NCI-H2227 treated with DMSO at 0.1 percent for 48 hours (cell line): ENCODE data around the gene PGC.

Source experiments
- DNase-seq: peaks from one replicate; lab custom pipeline; 2025; lab: John Stamatoyannopoulos, UW

PGC gene

DNA sequence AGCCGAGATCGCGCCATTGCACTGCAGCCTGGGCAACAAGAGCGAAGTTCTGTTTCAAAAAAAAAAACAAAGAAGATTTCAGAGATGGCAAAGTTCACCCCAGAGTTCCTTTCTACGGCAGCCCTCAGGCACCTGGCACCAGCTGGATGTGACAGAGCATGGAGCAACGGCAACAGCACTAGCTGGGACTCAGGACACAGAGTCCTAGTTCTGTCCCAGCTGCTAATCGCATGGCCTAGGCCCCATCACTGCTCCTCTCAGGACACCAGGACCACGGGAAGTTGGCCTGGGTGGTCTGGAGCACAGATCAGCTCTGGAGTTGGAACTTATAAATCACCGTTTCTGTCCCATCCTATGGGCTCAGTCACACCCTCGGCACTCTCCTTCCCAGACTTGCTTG lies 1.1 kb downstream of the PGC start:
- DNase-seq: no peak

DNA sequence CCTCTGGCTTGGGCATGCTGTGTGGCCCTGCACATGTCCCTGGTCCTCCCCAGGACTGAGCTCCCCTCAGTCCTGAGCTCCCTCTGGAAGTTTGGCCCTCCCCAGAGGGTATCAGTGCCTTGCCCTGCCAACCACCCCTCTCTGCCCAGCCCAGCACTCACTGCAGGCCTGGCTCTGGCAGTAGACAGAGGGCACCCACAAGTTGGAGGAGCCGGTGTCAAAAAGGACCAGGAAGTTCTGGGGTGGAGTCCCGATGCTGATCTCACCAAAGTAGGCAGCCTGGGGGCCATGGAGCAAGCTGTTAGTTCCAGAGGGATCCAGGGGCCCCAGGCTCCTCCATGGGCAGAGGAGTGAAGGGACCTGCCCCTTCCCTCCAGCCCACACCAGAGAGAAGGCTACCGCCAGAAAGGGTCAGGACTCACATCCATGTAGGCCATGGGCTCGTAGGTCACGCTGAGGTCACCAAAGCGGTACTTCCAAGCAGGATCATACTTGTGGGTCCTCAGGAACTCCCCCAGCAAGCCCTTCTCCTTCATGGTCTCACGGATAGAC lies 2.9 kb downstream of the PGC start:
- DNase-seq: no peak

DNA sequence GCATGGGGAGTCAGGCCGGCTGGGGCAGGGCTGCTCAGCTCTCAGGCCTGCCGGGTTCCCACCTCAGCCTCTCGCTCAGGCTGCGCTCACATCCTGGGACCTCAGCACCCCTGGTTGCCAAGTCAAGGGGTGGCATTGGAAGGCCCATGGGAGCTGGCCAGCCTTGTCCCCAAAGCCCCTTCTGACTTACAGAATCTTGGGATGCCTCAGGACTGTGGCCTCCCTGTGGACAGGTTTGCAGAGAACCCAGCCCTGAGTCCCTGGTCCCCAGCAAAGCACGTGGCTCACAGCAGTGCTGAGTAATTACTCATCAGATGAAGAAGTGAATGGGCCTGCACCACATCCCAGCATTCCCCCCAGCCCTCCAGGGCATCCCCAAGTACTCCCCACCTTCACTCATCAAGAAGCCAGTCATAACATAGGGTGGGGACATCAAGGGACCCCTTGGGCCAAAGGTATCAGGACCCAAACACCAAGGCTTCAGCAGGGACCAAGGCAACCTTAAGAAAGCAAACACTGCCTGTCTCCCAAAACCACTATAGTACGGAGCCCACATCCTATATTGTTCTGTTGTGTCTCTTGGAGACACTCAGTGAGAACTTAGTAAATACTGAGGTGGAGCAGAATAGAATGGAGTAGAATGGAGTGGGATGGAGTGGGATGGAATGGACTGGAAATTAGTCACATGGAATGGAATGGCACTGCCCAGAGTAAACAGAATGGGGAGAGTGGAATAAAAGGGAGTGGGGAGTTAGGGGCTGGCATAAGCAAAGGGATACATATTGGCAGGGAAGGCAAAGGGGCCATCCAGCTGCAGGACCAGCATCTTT lies 3.6 kb downstream of the PGC start:
- no peak for DNase-seq

DNA sequence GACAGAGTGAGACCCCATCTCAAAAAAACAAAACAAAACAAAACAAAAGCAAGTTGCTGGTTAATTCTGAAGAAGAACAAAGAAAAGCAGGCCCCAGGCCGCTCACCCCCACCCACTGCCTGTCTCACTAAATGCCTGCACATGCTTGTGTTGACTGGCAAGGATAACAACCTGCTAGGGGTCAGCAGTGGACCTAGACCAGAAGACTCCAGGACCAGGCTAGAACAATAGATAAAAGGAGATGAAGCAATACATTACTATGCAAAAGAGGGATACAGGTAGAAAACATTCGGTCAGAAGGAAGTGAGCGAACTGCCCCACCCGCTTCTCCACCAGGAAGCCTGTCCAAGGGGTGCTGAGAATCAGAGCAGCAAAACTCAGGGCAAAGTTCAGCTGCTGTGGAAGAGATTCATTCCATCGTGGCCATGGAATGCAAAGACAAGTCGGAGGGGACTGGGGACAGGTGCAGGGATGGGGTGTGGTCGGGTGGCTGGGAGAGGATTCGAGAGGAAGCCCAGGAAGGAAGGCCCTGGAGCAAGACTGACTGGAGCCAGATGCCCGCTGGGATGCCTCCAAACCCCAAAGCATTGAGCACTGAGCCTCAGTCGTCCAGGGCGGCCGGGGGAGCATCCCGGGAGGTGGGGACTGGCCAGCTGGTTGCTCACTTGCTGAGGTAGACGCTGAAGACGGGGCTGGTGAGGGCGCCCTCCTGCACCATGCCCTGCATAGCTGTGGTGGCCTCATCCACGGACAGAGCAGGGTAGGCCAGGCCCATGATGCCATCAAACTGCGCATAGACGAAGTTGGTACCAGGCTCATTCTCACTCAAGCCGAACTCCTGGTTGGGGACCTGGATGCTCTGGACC lies 5.3 kb downstream of the PGC start:
- no peak for DNase-seq

DNA sequence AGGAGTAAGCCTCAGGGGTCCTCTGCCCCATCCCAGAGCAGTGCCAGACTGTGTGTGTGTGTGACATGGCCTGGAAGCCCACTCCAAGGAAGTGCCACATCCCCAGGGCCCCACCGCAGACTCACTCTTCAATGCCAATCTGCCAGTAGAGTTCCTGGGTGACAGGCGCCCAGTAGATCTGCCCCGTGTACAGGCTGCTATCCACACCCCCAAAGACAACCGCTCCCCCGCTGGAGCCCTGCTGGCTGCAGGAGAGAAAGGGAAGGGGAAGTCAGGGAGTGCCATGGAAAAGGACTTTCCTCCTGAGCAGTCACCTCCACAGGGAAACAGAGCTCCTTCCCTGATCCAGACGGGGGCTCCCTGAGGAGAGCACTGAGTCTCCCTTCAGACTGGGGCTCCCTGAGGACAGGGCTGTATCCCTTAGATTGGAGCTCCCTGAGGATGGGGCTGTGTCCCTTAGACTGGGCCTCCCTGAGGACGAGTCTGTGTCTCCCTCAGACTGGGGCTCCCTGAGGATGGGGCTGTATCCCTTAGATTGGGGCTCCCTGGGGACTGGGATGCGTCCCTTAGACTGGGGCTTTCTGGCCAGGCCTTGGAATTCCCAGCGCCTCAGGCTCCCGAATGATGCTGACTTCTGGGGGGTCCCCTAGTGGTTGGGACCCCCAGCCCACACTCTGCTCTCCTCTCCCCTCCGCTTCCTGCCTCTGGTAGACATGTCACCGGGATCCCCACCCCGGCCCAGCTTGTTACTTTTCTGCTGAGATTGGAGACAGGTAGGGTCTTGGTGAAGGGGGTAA lies 6.6 kb downstream of the PGC start:
- no peak for DNase-seq

DNA sequence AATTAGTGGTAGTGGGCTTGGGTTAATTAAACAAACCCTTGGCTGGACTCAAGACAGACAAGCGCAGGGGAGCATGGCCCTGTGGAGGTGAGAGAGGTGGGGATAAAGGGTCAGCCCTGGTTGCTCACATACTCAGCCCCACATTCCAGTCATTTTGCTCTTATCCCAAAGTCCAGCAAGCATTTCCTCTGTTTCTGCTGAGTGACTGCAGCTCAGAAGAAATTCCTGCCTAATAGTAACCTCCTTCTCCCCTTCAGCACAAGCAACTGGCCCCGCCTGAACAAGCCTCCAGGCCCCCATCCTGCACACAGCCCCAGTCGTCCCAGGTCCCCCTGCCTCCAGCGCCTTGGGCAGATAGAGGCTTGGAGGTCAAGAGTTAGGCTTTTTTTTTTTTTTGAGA lies 8.2 kb downstream of the PGC start:
- no peak for DNase-seq

DNA sequence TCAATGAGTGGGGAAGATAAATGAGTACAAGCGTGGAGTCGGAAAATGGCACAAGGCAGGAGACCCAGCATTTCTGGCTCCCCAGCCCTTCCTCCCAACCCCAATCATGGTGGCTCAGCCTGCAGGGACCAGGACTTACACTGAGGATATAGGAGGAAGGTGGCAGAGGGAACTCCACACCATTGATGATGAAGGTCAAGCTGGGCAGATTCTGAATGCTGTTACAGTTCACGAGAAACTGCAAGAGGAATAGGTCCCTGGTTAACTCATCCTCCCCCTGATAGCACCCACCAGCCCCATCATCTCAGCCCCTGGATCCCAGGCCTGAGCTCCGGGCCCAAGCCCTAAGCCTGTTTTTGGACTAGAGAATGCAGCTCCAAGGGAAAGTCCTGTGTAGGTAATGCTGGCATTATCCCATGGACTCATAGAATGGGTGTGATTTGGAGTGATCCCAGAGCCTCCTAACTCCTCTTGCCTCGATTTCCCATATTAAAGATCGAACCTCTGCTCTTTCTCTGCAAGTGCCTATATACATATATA lies 9.5 kb downstream of the PGC start:
- no peak for DNase-seq

DNA sequence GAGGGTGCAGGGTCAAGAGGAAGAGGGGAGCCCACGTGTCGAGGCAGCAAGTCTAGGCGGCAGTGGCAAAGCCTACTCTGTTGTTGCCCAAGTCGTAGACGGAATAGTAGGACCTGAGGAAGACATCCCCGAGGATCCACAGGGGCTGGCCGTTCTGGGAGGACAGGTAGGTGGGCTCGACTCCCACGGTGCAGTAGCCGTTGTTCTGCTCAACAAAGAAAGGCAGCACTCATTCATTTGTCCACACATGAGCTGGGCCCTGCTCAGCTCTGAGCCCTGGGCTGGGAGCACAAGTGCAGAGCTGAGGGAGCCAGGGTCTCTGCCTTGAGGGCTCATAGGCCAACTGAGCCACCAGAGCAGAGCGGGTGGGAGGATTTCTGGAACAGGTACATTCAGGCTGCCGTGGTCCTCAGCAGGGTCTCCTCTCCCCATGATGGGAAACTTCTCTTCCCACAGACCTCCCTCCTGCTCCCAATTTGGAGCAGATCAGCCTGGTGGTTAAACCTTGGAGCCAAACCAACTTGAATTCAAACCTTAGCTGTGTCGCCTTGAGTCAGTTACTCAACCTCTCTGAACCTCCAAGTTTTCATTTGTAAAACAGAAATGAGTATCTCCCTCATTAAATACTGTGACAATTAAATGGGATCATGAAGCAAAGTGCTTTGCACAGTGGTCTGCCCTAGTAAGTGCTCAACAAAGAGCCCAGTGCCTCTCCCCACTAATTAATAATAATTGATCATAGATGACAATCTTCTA lies 10.2 kb downstream of the PGC start:
- no peak for DNase-seq

DNA sequence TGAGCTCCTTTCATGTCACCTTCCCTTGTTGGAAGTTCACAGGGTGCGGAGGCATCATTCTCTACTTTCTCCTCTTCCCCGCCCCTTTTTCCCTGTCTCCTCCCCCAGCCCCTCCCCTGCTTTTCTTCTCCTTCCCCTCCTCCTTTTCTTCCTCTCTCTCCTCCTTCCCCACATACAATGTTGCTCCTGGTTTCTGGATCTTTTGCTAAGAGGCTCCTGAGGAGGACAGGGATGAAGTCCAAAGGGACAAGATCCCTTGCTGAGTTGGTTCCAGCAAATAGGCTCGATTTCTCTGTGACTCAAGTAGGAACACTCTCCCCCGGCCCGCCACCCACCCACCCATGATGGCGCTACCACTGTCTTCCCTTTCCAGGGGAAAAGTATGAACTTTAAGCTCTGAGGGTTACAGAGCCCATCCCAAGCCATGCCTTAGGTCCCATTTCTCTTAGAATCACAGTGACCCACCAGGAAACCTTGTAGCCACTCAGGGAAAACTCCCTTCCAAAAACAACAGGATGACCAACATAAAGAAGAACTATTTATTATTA lies 10.9 kb downstream of the PGC start:
- no peak for DNase-seq

DNA sequence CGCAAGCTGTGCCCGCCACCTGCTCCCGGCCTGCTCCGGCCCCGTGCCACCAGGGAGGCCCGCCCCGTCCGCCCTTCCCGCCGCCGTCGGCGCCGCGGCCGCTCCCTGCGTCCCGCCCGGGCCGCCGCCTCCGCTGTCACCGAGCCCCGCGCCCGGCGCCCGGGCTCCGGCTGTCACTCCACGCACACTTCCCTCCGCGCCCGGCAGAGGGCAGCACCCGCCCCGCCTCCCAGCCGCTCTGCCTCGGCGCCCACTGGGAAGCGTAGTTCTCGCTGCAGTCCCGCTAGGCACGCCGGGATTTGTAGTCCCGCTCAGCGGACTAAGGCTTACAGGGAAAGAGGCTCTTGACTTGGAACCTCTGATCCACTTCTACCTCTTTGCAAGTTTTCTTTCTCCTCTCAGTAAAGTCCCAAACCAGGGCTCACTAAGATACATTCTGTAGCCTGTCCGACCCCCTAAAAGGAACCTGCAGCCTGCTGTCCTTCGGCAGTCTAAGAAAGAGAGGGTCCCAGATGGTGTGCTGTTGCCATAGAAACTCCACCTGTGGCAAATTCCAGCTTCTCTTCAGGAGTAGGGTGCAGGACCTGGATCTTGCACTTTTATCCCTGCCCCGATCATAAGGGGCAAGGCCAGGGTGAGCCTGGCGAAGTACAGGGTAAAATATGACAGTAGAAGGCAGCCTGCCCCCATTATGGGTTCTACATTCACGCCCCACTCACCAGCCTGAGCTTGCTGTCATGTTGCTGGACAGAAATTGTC lies 11.6 kb downstream of the PGC start, which contains the start of gene TFEB:
TFEB (minus strand) TSS at position 182 of the 759 bp plus-strand sequence. CDS start 44,395 bp downstream, outside the sequence.
- peak; percentile 50 for DNase-seq

DNA sequence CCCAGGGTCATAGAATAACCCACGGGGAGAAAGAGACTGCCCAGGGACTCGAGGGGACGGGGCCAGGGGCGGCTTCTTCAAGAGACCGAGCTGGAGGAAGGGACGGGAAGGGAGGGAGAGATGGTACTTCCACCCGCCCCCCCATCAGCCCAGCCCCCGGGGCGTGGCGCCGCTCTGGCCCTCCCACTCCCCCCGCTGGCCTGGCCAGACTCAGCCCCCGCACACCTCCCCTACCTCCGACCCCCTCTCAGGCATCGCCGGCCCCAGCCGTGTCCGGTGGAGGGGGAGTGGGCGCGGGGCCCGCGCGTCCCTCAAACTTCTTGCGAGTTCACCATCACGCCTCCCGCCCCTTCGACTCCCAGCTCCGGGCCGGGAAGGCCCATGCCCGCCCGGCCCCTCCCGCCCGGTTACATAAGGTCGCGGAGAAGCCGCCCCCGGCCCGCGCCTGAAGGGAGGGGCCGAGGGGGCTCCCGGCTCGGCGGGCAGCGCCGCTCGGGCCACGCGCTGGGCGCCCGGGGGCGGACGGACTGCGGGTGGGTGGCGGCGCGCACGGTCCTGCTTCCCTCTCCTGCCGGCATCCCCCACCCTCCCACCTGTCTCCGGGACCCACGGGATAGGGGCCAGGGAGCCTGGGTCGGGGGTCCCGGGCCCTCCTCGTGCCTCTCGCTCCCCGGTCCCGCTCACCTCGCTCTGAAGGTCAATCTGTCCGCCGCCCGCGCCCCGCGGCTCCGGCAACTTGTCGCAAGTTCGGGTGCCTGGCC lies 12.4 kb downstream of the PGC start:
- DNase-seq: peak; percentile 26

DNA sequence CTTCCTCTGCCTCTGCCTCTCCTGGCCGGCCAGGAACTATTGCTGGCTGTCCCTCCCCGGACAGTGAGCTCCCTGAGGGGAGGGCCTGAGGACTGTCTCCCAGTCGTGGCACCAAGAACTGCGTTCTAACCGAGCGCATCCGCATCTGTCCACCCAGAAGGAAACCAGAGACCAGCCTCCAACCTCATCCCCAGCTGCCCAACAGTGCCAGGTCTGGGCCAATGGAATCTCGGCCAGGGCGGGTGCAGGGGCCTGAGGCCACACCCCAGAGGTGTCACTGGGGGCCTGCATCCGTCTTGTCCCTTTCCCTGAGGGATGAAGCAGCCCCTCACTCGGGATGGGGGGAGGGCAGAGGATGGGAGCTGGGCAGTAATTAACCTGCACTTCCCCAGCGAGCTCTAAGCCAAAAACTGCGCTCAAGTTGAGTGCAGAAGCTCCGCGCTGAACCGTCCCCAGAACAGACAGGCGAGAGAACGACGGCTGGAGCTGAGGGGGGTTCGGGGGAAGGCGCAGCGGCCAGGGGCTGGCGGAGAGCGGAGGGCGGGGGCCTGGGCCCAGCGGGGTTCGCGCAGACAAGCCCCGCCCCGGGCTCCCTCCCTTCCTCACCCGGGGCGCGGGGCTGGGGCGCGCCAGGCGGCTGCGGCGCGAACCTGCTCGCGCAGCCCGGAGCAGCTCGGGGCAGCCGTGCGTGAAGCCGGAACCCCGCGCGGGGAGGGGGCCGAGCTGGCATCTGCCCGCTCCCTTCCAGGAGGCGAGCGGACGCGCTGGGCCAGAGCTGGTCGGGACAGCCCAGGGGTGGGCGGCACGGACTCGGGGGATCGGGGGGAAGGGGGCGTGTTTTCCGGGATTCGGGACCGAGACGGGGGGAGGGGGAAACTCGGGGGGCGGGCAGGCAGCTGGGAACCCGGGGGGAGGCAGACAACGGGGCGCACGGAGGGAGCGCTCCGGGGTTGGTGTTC lies 13.2 kb downstream of the PGC start:
- peak; percentile 67 for DNase-seq

DNA sequence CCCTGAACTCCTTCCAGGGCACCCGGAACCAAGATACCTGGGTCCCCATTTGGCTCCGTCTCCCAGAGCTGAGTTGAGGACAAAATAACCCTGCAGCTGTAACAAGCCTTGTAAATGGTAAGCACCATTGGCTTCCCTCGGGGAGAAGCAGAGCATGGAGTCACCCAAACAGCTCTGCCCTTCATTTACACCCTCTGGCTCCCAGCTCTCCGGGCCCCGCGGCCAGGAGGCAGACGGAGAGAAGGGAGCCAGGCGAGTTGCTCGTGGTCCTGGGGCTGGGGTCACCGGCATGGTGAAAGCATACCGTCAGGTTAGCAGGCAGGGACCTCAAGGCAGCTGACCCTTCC lies 13.9 kb downstream of the PGC start:
- no peak for DNase-seq

DNA sequence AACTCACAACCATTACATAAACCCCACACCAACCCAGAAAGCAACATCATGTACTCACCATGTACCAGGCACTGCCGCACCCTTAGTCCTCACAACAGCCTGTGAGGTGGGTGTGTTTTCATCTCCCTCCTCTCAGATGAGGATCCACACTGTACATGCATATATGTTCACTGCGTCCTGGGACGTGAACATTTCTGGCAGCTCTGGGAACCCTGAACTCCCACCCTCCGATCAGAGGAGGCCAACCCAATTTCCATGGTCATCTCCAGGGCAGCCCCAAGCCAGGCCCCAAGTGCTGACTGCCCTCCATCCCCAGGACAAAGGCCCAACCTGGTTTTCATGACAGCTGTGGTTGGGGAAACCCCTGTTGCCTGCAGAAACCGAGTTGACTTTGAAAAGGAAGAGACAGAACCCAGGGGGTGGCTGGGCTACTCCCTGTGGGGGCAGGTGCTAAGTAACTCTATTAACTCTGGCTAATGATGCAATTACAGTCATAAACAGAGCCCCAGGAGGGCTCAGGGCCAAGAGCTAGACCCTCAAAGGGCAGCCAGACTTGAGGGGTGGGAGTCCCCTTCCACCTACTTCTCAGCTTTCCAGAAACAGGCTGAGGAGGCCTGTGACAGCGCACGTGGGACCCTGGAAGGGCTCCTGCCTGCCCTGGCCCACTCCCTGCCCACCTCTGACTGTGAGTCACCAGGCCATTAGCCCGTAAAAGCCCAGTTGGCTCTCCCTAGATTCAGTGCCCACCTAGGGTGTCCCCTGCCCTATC lies 14.4 kb downstream of the PGC start:
- no peak for DNase-seq

DNA sequence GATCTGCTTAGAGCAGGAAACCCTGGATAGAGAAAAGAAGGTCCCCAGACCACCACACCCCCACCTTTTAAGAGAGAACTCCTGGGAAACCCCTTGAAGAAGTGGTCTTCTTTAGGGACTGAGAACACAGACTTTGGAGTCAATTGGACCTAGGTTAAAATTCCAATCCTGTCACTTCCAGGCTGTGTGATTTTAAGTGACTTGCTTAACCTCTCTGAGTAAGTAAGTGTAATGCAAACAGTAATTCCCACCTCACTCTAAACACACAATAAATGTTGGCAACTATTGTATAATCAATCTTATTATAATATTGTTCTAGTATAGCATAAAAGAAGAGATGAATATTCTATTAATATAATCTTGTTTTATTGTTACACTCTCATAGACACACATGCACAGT lies 15.0 kb downstream of the PGC start:
- DNase-seq: no peak

DNA sequence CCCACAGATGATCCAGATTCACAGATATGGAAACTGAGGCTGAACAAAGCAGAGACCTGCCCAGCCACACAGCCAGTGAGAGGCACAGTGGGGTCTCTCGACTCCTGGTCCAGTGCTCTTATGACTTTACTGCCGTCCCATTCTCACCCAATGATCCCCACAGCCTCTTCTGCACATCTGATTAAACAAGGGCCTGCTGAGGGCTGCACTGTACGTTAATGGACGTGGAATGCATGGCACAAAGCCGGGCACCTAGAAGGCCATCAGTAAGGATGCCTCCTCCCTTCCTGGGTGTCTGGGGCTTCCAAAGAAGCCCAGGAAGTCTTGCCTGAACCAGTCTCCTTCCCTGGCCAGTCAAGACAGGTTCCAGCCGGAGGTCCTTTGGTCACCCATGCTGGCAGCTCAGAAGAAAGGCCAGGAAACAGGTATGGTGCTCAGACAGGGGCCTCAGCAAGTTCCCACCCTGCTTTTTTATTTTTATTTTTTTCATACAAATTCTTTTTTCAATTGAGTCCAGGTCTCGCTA lies 15.6 kb downstream of the PGC start:
- DNase-seq: no peak
